IMR-90 (cell line): Measurements from ENCODE around the gene WDR1. TPM values are rescaled to one million over a fixed set of nuclear protein-coding genes. Genes with fewer than 3 reads are reported as not detected.

Experiments used
- ATAC-seq: fragments of 200-7000 bp; cut with Tn5 transposase; 2 replicates; pipeline ENCODE4 v1.9.1; 2020; ENCODE audit warnings: low read depth, mild to moderate bottlenecking, moderate library complexity
- BruUV-seq: library from RNA; stranded (reverse); fragments of 400-500 nt; replicated peaks from 2 replicates; lab custom pipeline; 2021; lab: Mats Ljungman, UMichigan
- CTCF ChIA-PET: fragments of 300-600 bp; formaldehyde crosslinking; extraction: SDS; loops from one replicate; lab custom pipeline; 2021; ENCODE audit warnings: antibody characterized with exemption; lab: Yijun Ruan, JAX
- POLR2A ChIA-PET: fragments of 300-600 bp; sonication (Branson Sonifier 250); formaldehyde crosslinking; loops from one replicate; lab custom pipeline; 2022; ENCODE audit warnings: antibody characterized with exemption; ENCODE audit not compliant: unreplicated experiment; lab: Charles Lee
- DNase-seq: peaks from one replicate; pipeline ENCODE4 v3.0.0; 2013
- H2AFZ ChIP-seq: replicated peaks from 2 replicates; pipeline ENCODE3; 2013; ENCODE audit warnings: low read length, mild to moderate bottlenecking; ENCODE audit not compliant: poor library complexity
- H2AK5ac ChIP-seq: 2 replicates; pipeline ENCODE4 v1.6.1; 2013; ENCODE audit warnings: low read depth, low read length, inconsistent platforms
- H2AK9ac ChIP-seq: replicated peaks from 2 replicates; pipeline ENCODE3; 2013; ENCODE audit warnings: mild to moderate bottlenecking, low read depth, low read length, moderate library complexity; ENCODE audit not compliant: poor library complexity
- H2BK120ac ChIP-seq: 2 replicates; pipeline ENCODE4 v1.6.1; 2013; ENCODE audit warnings: low read depth, low read length, inconsistent platforms
- H2BK15ac ChIP-seq: 3 replicates; pipeline ENCODE4 v1.6.1; 2013; ENCODE audit warnings: low read depth, low read length, inconsistent platforms
- H2BK20ac ChIP-seq: 2 replicates; pipeline ENCODE4 v1.6.1; 2013; ENCODE audit warnings: low read depth, mild to moderate bottlenecking, inconsistent platforms, low read length, moderate library complexity
- H2BK5ac ChIP-seq: 2 replicates; pipeline ENCODE4 v1.6.1; 2013; ENCODE audit warnings: mild to moderate bottlenecking, low read depth, low read length, inconsistent platforms; ENCODE audit not compliant: poor library complexity, severe bottlenecking
- H3K14ac ChIP-seq: replicated peaks from 2 replicates; pipeline ENCODE4 v1.6.1; 2013; ENCODE audit warnings: low read depth, low read length, inconsistent platforms
- H3K18ac ChIP-seq: 2 replicates; pipeline ENCODE4 v1.6.1; 2013; ENCODE audit warnings: low read depth, low read length, control low read depth
- H3K23ac ChIP-seq: 2 replicates; pipeline ENCODE4 v1.6.1; 2013; ENCODE audit warnings: low read depth, low read length, inconsistent platforms
- H3K27ac ChIP-seq: 2 replicates; pipeline ENCODE4 v1.5.1; 2013; ENCODE audit warnings: mild to moderate bottlenecking, control low read depth, low read length; ENCODE audit not compliant: insufficient read depth
- H3K27me3 ChIP-seq: 2 replicates; pipeline ENCODE4 v1.6.1; 2013; ENCODE audit warnings: low read length; ENCODE audit not compliant: control insufficient read depth, insufficient read depth
- H3K36me3 ChIP-seq: 2 replicates; pipeline ENCODE4 v1.6.1; 2013; ENCODE audit warnings: low read length, mixed read lengths; ENCODE audit not compliant: control insufficient read depth, insufficient read depth
- H3K4ac ChIP-seq: 2 replicates; pipeline ENCODE4 v1.6.1; 2013; ENCODE audit warnings: low read depth, low read length, inconsistent platforms
- H3K4me1 ChIP-seq: 2 replicates; pipeline ENCODE4 v1.6.1; 2013; ENCODE audit warnings: low read length, mixed read lengths; ENCODE audit not compliant: control insufficient read depth, insufficient read depth
- H3K4me2 ChIP-seq: 2 replicates; pipeline ENCODE4 v1.6.1; 2013; ENCODE audit warnings: low read depth, mild to moderate bottlenecking, control low read depth, low read length, moderate library complexity
- H3K4me3 ChIP-seq: 2 replicates; pipeline ENCODE4 v1.5.1; 2013; ENCODE audit warnings: low read depth, mild to moderate bottlenecking, control low read depth, low read length, moderate library complexity; ENCODE audit not compliant: insufficient read depth
- H3K56ac ChIP-seq: 2 replicates; pipeline ENCODE4 v1.6.1; 2013; ENCODE audit warnings: low read length, inconsistent platforms; ENCODE audit not compliant: insufficient read depth; ENCODE audit errors: extremely low read depth
- H3K79me1 ChIP-seq, 2 experiments: 2 replicates each; pipeline ENCODE4 v1.6.1; 2013; ENCODE audit warnings: low read length in 2 of 2, inconsistent platforms in 1 of 2, low read depth in 1 of 2
- H3K9ac ChIP-seq: 2 replicates; pipeline ENCODE4 v1.6.1; 2013; ENCODE audit warnings: low read depth, low read length, control low read depth
- H3K9me1 ChIP-seq: 2 replicates; pipeline ENCODE4 v1.6.1; 2013; ENCODE audit warnings: low read length, inconsistent platforms; ENCODE audit not compliant: insufficient read depth
- H3K9me3 ChIP-seq: 2 replicates; pipeline ENCODE4 v1.6.1; 2013; ENCODE audit warnings: low read length; ENCODE audit not compliant: control insufficient read depth, insufficient read depth
- H4K20me1 ChIP-seq: 2 replicates; pipeline ENCODE4 v1.6.1; 2013; ENCODE audit warnings: low read length, inconsistent platforms; ENCODE audit not compliant: insufficient read depth
- H4K5ac ChIP-seq: 2 replicates; pipeline ENCODE4 v1.6.1; 2013; ENCODE audit warnings: mild to moderate bottlenecking, low read depth, low read length, control low read depth
- H4K8ac ChIP-seq, 2 experiments: 2 replicates each; pipeline ENCODE4 v1.6.1; 2013; ENCODE audit warnings: low read depth in 2 of 2, low read length in 2 of 2, control low read depth in 1 of 2, inconsistent platforms in 1 of 2
- H4K91ac ChIP-seq: 2 replicates; pipeline ENCODE4 v1.6.1; 2013; ENCODE audit warnings: low read depth, low read length, inconsistent platforms; ENCODE audit not compliant: insufficient read depth
- CEBPB ChIP-seq: IDR thresholded peaks from 2 replicates; pipeline ENCODE4 v1.6.1; 2012; ENCODE audit warnings: low read depth, low read length, improper control_type of control experiment
- CHD1 ChIP-seq: IDR thresholded peaks from 2 replicates; pipeline ENCODE4 v1.6.1; 2012; ENCODE audit warnings: low read depth, low read length, improper control_type of control experiment
- CTCF ChIP-seq: conservative IDR thresholded peaks from 2 replicates; pipeline ENCODE4 v1.5.1; 2012; ENCODE audit warnings: mild to moderate bottlenecking, low read depth, low read length, improper control_type of control experiment
- RAD21 ChIP-seq: IDR thresholded peaks from 2 replicates; pipeline ENCODE4 v1.6.1; 2012; ENCODE audit warnings: low read length, improper control_type of control experiment
- SMC3 ChIP-seq: fragments of 150-350 bp; IDR thresholded peaks from 2 replicates; pipeline ENCODE4 v1.6.1; 2016; ENCODE audit warnings: low read depth, mild to moderate bottlenecking, antibody characterized with exemption, low read length, moderate library complexity
- WGBS, 2 experiments: methylation state at CpG; one replicate each; pipeline versions ENCODE4 v1.1.5 to v1.1.7; 2013; ENCODE audit warnings: missing lambda C conversion rate in 2 of 2; ENCODE audit not compliant: insufficient read length in 1 of 2; ENCODE audit errors: extremely low coverage in 2 of 2; 5-methylcytosine and 5-hydroxymethylcytosine counted together
- dilution Hi-C: fragments of 300-500 bp; cut with HindIII; formaldehyde crosslinking; loops from one replicate; pipeline ENCODE4 v1.14.3; 2018; ENCODE audit warnings: low sequenced_read_pairs; ENCODE audit not compliant: unreplicated experiment
- in situ Hi-C: fragments of 300-500 bp; cut with MboI; formaldehyde crosslinking; loops from 3 replicates; pipeline ENCODE4 v1.14.3; 2019; ENCODE audit warnings: low sequenced_read_pairs, inconsistent platforms, mixed read lengths
- intact Hi-C: fragments of 100-400 bp; cut with micrococcal nuclease; formaldehyde crosslinking; loops from 2 replicates; pipeline ENCODE4 v1.10.0; 2022
- polyA plus RNA-seq, 3 experiments: library from polyadenylated mRNA; depleted of rRNA; stranded (reverse); fragments of >200 nt; gene quantifications; 2 replicates each; pipeline ENCODE4 v1.2.3, GENCODE V29; 2012; ENCODE audit warnings: low replicate concordance in 1 of 3
- total RNA-seq: library from RNA; depleted of rRNA; stranded (reverse); fragments of >200 nt; gene quantifications from 2 replicates; pipeline ENCODE4 v1.2.3, GENCODE V29; 2012

Gene WDR1
- total and polyA plus RNA-seq, 2 of the 4 experiments (the other 2 are of a cell fraction): 725 to 992 TPM

DNA sequence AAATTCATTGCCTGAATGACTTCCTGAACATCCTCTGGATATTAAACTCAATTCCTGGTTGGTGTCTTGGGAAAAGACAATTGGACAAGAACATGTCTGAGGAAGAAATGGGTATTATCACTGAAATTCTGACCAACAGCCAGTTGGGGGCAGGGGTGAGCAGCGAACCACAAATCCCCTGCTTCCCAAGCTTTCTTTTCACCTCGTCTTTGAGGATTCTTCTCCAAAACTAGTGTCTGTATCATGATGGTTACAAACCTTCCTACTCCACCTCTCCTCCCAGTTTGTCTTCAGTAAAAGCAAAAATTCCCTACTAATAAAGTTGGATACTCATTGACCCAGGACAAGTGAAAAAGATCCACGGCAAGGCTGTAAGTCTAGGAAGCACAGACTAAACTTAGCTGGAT is 48.3 kb upstream of the WDR1 start:
- no peak overlapping the region for H3K56ac ChIP-seq
- CTCF ChIA-PET: interaction anchor here (0.7 to 1.5 kb wide), 4 partner anchors 9 to 453 kb away, joined by 3 to 8 read pairs (median 3); no protein-coding TSS in a partner anchor
- H3K27ac ChIP-seq: no peak overlapping the region
- H3K14ac ChIP-seq: no peak overlapping the region
- DNase-seq (peak; percentile 42), ATAC-seq (peak; percentile 82)
- no peak overlapping the region for H3K4me3 ChIP-seq
- H2BK5ac ChIP-seq: no peak overlapping the region
- H2BK20ac ChIP-seq: no peak overlapping the region
- H3K9me3 ChIP-seq: no peaks in the 10 kb centered on the region
- no peak overlapping the region for H4K91ac ChIP-seq
- dilution Hi-C loops (loop anchor here (25.0 kb wide), 1 partner anchor 247 kb away; no protein-coding TSS in a partner anchor), intact Hi-C loops (loop anchor here (1.0 to 2.0 kb wide), 2 partner anchors 238 to 374 kb away; no protein-coding TSS in a partner anchor), in situ Hi-C loops (loop anchor here (5.0 kb wide), 2 partner anchors 237 to 382 kb away; no protein-coding TSS in a partner anchor)
- no peaks in the 10 kb centered on the region for H3K79me1 ChIP-seq
- no TSS peak for BruUV-seq
- H2BK120ac ChIP-seq: no peak overlapping the region
- H2AK5ac ChIP-seq: no peak overlapping the region
- peak; percentile 71 for TF ChIP-seq CTCF
- TF ChIP-seq RAD21: peak; percentile 78
- TF ChIP-seq CHD1: no peak
- no peak for TF ChIP-seq CEBPB
- TF ChIP-seq SMC3: peak; percentile 60
- no peak overlapping the region for H4K5ac ChIP-seq
- no peak overlapping the region for H3K4me2 ChIP-seq
- no peaks in the 10 kb centered on the region for H3K9me1 ChIP-seq
- peaks cover 3% of the 10 kb centered on the region; the same call in 1 of the 2 replicates for H3K4me1 ChIP-seq
- H3K36me3 ChIP-seq: no peaks in the 10 kb centered on the region
- no peak overlapping the region for H2AFZ ChIP-seq
- H3K18ac ChIP-seq: no peak overlapping the region
- no CpG with 5 or more reads among the region's 3 CpGs for WGBS, 2 experiments
- H3K9ac ChIP-seq: no peak overlapping the region
- H2AK9ac ChIP-seq: no peak overlapping the region
- peaks cover 3% of the 10 kb centered on the region; the same call in 1 of the 2 replicates for H3K27me3 ChIP-seq
- H3K23ac ChIP-seq: no peak overlapping the region
- no peak overlapping the region for H2BK15ac ChIP-seq
- H4K8ac ChIP-seq: no peak overlapping the region
- H3K4ac ChIP-seq: no peak overlapping the region
- no peaks in the 10 kb centered on the region for H4K20me1 ChIP-seq
- POLR2A ChIA-PET: no interaction called here
